HG03064 (cell line): ENCODE measurements around the gene PEAK3.
"Not testable (repeated sequence)": the region's sequence is repeated elsewhere in the genome, so short reads cannot be mapped to it uniquely, and the experiment has no call there.

Source experiments
- ATAC-seq: cut with Tn5 transposase; IDR thresholded peaks from one replicate; pipeline ENCODE4 v1.9.1; 2021; ENCODE audit warnings: low read depth; ENCODE audit not compliant: unreplicated experiment

Gene PEAK3

DNA sequence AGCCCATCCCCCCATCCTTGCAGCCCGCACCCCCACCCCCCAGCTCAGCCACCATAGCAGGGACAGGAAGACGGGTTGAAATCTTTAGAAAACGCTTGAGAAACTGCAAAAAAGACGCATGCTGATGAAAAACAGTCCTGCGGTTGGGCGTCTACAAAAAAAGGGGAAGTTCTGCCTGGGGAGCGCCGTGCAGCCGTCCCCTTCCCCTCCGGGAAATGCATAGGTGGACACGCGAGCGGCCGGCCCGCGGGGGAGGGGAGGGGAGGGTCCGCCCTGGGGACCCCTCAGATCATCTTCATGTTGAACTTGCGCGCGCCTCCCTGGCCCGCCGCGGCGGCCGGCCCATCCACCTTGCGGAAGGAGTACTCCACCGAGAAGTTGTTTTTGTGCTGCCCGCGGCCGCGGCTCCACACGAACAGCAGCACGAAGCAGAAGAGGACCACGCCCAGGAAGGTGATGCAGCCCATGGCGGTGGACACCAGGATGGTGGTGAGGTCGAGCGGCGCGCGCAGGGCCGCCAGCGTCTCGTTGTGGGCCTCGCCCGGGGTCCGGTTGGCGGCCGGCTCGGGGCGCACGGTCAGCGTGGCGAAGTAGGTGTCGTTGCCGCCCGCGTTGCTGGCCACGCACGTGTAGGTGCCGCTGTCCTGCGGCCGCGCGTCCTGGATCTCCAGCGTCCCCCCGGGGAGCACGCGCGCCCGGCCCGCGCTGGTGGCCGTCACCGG is 7.9 kb upstream of the PEAK3 start:
- no peak for ATAC-seq

DNA sequence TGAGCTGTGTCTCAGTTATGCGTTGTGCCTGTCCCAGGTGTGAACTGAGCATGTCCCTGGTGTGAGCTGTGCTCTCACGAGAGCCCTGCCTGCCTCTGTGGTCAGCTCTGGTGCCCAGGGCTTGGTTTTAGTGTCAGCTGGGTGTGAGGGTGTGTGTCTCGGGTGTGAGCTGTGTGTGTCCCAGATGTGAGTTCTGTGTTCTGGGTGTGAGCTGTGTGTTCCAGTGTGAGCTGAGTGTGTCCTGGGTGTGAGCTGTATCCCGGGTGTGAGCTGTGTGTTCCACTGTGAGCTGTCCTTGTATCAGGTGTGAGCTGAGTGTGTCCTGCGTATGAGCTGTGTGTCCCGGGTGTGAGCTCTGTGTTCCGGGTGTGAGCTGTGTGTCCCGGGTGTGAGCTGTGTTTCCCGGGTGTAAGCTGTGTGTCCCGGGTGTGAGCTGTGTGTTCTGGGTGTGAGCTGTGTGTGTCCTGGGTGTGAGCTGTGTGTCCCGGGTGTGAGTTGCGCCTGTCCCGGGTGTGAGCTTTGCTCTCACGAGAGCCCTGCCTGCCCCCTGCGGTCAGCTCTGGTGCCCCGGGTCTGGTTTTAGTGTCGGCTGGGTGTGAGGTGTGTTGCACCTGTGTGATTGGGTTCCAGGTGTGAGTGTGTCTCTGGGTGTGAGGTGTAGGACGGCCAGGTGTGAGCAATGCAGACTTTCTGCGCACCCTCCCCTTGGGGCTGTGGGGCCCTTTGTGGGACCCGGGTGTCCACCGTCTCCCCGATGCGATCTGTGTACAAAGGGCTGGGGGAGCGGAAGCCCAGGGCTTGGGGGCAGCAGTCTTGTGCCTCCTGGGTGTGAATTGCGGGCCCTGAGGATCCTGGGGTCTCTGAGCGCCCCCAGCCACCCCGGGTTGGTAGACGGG is 7.1 kb upstream of the PEAK3 start:
- ATAC-seq = no peak

DNA sequence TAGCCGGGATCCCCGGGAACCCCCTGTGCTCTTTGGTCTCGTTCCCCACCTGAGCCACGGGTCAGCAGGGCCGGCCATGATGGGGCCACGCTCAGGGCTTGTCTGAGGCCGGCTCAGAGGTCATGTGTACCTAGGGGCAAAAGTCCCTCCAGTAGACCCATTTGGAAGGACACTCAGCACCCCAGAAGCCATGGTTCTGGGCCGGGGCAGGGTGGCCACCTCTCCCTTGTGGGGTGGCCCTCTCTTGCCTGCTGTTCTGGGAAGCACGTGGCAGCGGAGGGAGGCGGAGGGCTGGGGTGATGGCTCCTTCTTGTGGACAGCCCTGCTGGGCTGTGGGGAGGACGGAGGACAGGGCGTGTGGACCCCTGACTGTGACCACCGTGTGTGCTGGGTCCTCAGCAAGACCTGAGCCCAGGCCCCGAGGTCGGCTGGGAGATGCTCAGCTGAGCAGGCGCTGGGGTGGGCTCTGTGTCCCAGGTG is 6.4 kb upstream of the PEAK3 start:
- ATAC-seq = no peak

DNA sequence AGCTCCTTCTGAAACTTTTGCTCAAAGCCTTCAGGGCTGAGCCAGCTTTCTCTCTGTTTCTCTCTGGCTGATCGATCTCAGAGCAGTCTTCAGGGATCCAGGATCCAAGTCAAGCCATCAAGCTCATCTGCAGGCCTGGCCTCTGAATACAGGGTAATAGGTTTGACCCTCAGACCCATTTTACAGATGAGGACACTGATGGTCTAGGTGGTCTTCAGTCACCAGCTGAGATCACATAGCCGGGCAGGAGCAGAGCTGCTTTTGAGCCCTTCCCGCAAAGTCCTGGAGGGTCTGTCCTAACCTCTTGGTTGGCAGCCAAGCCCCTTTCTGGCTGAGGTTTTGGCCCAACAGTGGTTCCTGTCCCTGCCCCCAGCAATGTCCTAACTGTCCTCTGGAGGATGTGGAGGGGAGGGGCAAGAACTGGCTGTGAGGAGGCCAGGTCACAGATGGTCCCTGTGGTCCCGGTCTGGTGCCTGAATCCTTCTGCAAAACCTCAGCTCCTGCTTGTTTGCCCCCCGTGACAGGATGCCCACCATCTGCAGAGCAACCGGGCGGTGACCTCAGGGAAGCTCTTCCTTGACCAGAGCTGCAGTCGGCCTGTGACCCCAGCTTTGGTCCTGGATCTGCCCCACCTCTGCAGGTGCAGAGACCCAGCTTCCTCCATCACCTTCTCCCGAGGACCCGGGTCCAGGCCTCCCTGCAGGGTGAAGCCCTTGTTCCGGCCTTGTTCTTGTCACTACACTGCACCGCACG is 5.8 kb upstream of the PEAK3 start:
- ATAC-seq = no peak

DNA sequence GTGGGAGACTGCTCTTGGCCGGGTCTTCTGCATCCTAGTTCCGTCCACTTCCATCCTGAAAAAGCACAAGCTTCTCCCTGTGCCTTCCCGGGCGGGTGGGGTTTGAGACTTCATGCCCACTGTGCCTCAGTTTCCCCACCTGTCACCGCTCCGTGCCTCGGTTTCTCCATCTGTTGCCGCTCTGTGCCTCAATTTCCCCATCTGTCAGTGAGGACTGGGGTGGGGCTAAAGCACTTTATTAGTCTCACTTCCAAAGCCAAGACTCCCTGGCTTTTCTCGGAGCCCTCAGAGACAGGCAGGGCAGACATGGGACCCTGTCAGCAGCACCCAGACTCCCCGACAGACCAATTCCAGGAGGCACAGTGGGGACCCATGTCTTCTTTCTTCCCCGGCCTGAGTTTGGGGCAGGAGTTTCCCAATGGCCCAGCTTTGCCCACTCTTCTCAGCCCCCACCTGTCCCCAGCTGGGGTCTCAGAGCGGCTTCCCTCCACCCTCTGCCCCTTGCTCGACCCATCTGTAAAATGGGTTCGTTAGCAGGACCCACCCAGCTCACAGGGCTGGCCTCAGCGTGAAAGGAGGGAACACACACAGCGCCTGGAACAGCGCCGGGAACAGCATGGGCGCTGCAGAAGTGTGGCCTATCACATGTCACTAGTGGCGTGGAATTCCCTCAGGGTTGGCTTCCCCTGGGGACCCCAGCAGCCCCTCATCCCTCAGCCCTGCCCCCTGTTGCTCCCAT is 4.6 kb upstream of the PEAK3 start:
- ATAC-seq = no peak

DNA sequence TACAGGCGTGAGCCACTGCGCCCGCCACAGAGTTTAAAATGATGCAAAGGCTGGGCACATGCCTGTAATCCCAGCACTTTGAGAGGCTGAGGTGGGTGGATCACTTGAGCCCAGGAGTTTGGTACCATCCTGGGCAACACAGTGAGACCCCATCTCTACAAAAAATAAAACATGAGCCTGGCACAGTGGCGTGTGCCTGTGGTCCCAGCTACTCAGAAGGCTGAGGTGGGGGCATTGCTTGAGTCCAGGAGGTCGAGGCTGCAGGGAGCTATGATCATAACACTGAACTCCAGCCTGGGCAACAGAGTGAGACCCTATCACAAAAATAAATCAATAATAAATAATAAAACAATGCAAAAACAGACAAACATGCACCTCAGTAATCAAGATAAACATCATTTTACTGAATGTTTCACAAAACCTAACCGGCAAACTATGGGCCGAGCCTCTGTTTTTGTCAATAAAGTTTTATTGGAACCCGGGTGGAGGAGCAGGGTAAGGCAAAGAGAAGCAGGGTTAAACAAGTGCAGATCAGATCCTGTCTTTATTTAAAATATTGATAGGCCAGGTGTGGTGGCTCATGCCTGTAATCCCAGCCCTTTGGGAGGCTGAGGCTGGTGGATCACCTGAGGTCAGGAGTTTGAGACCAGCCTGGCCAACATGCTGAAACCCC is 2.0 kb upstream of the PEAK3 start:
- ATAC-seq = no peak

DNA sequence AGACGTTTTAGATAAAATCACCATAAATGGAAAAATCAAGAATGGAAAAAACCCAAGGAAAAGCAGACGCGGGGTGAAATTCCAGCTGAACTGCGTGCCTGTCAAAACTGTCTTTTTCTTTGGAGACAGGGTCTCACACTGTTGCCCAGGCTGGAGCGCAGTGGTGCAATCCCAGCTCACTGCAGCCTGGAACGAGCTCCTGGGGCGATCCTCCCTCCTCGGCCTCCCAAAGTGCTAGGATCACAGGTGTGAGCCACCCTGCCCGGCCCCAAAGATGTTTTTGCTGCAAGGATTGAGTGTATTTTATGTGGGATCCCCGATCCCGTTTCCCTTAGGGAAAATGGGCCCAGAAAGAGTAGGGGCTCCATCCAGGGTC is 875 bp upstream of the PEAK3 start:
- ATAC-seq = no peak

DNA sequence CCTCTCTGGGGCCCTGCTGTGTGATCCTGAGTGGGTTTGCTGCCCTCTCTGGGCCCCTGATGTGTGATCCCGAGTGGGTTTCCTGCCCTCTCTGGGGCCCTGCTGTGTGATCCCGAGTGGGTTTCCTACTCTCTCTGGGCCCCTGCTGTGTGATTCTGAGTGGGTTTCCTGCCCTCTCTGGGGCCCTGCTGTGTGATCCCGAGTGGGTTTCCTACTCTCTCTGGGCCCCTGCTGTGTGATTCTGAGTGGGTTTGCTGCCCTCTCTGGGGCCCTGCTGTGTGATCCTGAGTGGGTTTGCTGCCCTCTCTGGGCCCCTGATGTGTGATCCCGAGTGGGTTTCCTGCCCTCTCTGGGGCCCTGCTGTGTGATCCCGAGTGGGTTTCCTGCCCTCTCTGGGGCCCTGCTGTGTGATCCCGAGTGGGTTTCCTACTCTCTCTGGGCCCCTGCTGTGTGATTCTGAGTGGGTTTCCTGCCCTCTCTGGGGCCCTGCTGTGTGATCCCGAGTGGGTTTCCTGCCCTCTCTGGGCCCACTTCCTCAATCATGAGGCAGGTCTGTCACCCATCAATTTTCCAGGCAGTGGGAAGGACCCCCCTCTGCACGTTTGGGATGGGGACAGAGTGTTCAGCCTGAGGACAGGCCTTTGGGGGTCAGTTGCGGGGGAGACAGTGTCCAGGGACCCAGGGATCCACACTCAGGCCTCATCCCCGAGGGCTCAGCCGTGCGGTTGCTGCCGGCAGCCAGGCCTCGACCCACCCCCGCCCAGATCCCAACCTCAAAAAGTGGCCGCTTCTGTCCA is 512 bp downstream of the PEAK3 start:
- not testable (repeated sequence) for ATAC-seq

DNA sequence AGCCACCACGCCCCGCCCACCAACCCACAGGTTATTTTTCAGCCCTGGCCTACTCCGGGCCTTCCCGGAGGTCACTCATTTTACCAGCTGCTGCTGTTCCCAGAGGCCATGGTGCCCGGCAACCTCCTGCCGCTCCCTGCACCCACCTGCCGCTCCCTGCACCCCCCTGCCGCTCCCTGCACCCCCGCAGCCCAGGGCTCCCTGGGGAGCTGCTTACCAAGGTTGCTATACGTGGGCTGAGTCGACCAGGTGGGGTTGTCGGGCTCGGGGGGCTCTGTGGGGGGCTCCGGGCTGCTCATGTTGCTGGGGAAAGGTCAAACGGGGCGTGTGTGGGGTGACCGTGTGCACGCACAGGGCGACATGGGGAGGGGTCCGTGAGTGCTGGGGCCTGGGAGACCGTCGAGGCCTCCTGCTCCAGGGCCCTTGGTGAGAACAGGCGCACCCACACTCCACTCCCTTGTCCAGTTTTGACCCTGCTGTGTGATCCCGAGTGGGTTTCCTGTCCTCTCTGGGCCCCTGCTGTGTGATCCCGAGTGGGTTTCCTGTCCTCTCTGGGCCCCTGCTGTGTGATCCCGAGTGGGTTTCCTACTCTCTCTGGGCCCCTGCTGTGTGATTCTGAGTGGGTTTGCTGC is 1.2 kb downstream of the PEAK3 start:
- ATAC-seq = no peak

DNA sequence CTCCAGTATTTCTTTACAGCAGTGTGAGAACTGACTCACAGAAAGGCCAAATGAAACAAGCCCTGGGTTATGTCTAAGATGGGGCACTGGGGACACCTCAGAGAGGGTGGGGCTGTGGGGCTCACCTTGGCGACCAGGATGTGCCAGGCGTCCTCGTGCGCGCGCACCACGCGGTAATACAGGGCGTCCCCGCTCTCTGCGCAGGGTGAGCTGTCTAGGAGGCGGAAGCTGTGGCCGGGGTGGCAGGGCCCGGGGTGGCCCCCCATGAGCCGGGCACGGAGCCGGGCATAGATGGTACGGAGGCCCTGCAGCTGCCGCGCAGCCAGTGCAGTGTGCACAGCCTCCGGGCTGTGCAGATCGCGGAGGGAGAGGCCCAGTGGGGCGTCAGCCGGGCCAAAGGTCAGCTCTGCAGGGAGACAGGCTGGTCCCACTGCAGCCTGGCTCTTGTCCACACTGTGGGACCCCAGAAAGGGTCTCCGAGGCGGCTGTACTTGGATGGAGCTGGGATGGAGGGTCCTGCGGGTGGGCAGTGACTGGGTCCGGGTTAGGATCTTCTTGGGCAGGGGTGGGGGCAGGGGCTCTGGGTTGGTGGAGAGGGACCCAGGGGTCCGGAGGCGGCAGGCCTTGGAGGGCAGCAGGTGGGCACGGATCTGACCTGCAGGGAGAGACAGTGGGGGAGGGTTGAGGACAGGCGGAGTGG is 3.4 kb downstream of the PEAK3 start:
- ATAC-seq = no peak

DNA sequence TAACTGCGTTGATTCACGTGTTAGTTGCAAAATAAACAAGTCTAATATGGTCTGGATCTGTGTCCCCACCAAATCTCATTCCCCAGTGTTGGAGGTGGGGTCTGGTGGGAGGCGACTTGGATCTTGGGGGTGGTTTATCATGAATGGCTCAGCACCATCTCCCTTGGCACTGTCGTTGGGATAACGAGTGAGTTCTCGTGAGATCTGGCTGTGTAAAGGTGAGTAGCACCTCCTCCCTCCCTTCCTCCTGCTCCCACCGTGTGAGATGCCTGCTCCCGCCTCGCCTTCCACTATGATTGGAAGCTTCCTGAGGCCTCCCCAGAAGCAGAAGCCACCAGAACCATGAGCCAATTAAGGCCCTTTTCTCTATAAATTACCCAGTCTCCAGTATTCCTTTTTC is 4.8 kb downstream of the PEAK3 start:
- ATAC-seq = no peak

DNA sequence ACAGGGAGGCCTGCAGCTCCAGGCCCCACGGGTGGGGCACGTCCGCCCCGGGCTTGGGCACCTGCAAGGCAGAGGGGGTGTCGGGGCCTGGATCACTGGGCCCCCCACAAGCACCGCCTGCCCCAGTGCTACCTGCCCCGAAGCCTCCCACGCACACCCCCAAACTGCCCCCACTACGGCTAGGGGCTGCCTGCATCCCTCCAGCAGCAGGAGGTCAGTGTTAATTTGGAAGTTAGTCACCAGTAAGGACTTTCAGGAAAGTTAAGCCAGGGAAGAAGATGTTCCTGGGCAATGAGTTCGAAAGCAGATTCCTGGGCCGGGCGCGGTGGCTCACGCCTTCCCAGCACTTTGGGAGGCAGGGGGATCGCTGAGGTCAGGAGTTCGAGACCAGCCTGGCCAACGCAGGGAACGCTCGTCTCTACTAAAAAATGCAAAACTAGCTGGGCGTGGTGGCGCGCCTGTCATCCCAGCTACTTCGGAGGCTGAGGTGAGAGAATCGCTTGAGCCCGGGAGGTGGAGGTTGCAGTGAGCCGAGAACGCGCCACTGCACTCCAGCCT is 5.5 kb downstream of the PEAK3 start:
- ATAC-seq = no peak

DNA sequence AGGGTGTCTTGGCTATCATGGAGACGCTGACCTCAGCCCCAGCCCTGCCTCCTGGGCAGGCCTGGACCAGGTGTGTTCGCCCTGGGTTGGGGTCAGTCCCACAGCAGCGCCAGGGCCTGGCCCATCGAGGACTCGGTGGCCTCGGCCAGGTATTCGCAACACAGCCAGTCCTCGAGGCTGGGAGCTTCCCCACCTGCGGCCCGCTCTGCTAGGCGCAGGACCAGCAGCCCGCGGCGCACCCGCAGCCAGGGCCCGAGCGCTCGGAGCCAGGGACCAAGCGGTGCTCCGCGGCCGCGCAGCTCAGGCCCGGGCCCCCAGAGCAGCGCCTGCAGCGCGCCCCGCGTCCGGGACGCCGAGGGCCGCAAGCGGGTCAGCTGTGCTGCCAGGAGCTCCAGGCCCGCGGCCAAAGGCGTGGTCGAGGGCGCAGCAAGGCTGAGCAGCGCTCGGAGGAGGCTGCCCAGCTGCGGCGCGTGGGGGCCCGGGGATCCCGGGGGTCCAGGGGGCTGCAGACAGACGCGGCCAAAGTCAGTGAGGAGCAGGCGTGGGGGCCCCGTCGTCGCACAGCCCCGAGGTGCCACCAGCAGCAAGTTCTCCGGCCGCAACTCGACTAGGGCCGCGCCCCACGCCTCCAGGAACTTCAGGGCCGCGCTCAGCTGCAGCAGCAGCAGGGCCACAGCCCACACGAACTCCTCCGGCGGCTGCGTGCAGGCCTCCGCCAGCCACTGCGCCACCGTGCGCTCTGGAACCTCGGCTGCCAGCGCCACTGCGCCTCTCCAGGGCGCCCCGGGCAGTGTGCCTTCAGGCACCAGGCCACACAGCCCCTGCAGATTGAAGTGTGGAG is 6.2 kb downstream of the PEAK3 start:
- ATAC-seq = no peak

DNA sequence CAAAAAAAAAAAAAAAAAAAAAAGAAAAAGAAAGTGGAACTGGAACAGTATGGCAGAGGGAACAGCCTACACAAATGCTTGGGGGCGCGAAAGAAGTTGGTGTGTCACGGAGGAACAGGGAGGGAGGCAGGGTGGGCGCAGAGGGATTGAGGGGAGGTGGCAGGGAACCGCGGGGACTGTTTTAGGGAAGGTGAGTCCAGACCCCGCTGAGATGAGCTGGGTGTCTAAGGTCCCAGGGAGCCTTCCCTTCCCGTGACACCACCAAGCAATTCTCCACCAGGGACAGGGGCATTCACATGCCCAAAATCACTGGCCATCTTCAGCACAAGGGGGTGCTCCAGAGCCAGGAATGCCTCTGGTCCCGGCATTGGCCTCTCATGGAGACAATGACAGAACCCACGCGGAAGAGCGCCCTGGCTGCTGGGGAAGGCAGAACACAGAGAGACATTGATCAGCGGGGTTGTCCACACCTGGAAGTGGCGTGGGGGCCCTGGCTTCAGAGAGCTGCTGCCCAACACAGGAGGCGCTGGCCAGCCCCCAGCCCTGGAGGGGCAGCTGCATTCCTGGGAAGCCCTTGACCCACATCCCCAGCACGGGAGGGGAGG is 6.9 kb downstream of the PEAK3 start:
- no peak for ATAC-seq

DNA sequence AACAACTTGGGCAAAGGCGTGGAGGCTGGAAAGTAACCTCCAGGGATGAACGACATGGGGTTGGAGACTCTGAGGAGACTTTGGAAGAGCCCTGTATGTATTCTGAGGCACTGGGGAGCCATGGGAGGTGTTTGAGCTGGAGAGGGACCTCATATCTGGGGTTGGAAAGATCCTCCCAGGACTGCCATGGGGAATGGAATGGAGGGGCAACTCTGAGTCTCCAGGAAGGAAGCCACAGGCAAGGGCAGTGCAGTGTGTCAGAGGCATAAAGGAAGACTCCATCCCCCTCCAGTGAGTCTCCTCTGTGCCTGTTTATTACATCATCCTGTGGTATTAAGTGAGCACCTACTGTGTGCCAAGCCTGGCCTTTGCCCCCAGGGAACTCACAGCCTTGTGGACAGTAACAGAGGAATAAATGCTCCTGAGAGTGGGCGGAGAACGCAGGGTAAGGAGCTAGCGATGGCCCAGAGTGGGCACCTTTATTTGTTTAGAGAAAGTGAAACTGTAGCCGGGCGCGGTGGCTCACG is 7.7 kb downstream of the PEAK3 start:
- ATAC-seq = no peak
